Gastrocnemius medialis (tissue), 4 donors: Measurements from ENCODE around the gene NFIA.

Experiments used
- CTCF ChIP-seq, 5 experiments: fragments of 450-650 bp in 3 of 5; fragments of 200-600 bp in 2 of 5; sonication (generic) in 2 of 5; IDR thresholded peaks in 4 of 5; conservative IDR thresholded peaks in 1 of 5; 1 replicate in 4 of 5; 2 replicates in 1 of 5; pipeline ENCODE4 v1.5.1; 2016 to 2019; ENCODE audit warnings: antibody characterized with exemption in 5 of 5, mild to moderate bottlenecking in 3 of 5, moderate library complexity in 3 of 5
- POLR2A ChIP-seq, 2 donors: fragments of 450-650 bp; IDR thresholded peaks; one replicate each; pipeline ENCODE4 v1.6.1; 2017; ENCODE audit warnings: antibody characterized with exemption in 2 of 2, mild to moderate bottlenecking in 2 of 2, moderate library complexity in 2 of 2

- TF ChIP-seq CTCF (IDR thresholded peaks at IDR 0.05 in 4 of 5, conservative IDR thresholded peaks at IDR 0.05 in 1 of 5), result no peak
- TF ChIP-seq POLR2A (IDR thresholded peaks at IDR 0.05), result no peak
These were observed 298.2 kb downstream of the NFIA start for GRCh38 chr1:61380561-61380960.
